Ishikawa (cell line): ENCODE measurements around the gene MLLT3.

Source experiments
- CEBPB ChIP-seq: IDR thresholded peaks from 2 replicates; pipeline ENCODE4 v1.6.1; 2012
- CREB1 ChIP-seq: IDR thresholded peaks from 2 replicates; pipeline ENCODE4 v1.6.1; 2012; ENCODE audit warnings: low read depth
- EGR1 ChIP-seq: IDR thresholded peaks from 2 replicates; pipeline ENCODE4 v1.6.1; 2012
- EP300 ChIP-seq: IDR thresholded peaks from 2 replicates; pipeline ENCODE4 v1.6.1; 2012; ENCODE audit warnings: borderline replicate concordance
- MAX ChIP-seq: IDR thresholded peaks from 2 replicates; pipeline ENCODE4 v1.6.1; 2012
- NFIC ChIP-seq: IDR thresholded peaks from 2 replicates; pipeline ENCODE4 v1.6.1; 2012
- RAD21 ChIP-seq: IDR thresholded peaks from 2 replicates; pipeline ENCODE4 v1.6.1; 2012; ENCODE audit warnings: low read depth
- REST ChIP-seq: IDR thresholded peaks from 2 replicates; pipeline ENCODE4 v1.6.1; 2012; ENCODE audit warnings: low read depth, mild to moderate bottlenecking
- TAF1 ChIP-seq: IDR thresholded peaks from 2 replicates; pipeline ENCODE4 v1.6.1; 2012; ENCODE audit warnings: low read depth, mild to moderate bottlenecking
- TCF12 ChIP-seq: IDR thresholded peaks from 2 replicates; pipeline ENCODE4 v1.6.1; 2012; ENCODE audit warnings: low read depth
- TEAD4 ChIP-seq: IDR thresholded peaks from 2 replicates; pipeline ENCODE4 v1.6.1; 2012
- USF1 ChIP-seq: IDR thresholded peaks from 2 replicates; pipeline ENCODE4 v1.6.1; 2012
- YY1 ChIP-seq: IDR thresholded peaks from 2 replicates; pipeline ENCODE4 v1.6.1; 2012; ENCODE audit warnings: low read depth
- ZBTB7A ChIP-seq: IDR thresholded peaks from 2 replicates; pipeline ENCODE4 v1.6.1; 2012; ENCODE audit warnings: low read depth

- TF ChIP-seq REST (no peak), TCF12 (no peak), TEAD4 (no peak), RAD21 (no peak), CEBPB (no peak), EGR1 (no peak), USF1 (no peak), MAX (no peak), EP300 (no peak), YY1 (no peak), CREB1 (no peak), TAF1 (no peak), NFIC (no peak), ZBTB7A (no peak)
Observed at GRCh38 chr9:20355022-20355421, 267.3 kb downstream of the MLLT3 start.
